H9 (cell line): ENCODE data around the gene PPIF. TPM values are rescaled to one million over a fixed set of nuclear protein-coding genes. Genes with fewer than 3 reads are reported as not detected.

Source experiments
- DNase-seq: peaks from one replicate; pipeline ENCODE4 v3.0.0-alpha.2; 2017
- H2AFZ ChIP-seq: one replicate; pipeline ENCODE4 v1.6.1; 2013; ENCODE audit warnings: mild to moderate bottlenecking, low read length, control low read depth, moderate library complexity
- H2AK5ac ChIP-seq: 2 replicates; pipeline ENCODE4 v1.6.1; 2013; ENCODE audit warnings: low read length, control low read depth, mixed read lengths; ENCODE audit not compliant: insufficient read length
- H2BK120ac ChIP-seq: one replicate; pipeline ENCODE4 v1.6.1; 2013; ENCODE audit warnings: low read depth, mild to moderate bottlenecking, low read length, control low read depth, inconsistent platforms; ENCODE audit not compliant: poor library complexity, severe bottlenecking
- H2BK12ac ChIP-seq: 2 replicates; pipeline ENCODE4 v1.6.1; 2013; ENCODE audit warnings: low read length, control low read depth, mixed read lengths, low read depth; ENCODE audit not compliant: insufficient read length
- H2BK15ac ChIP-seq: 2 replicates; pipeline ENCODE4 v1.6.1; 2013; ENCODE audit warnings: low read depth, low read length, control low read depth
- H2BK20ac ChIP-seq: one replicate; pipeline ENCODE4 v1.6.1; 2013; ENCODE audit warnings: low read depth, mild to moderate bottlenecking, low read length, control low read depth, inconsistent platforms; ENCODE audit not compliant: poor library complexity, severe bottlenecking
- H2BK5ac ChIP-seq: 2 replicates; pipeline ENCODE4 v1.6.1; 2013; ENCODE audit warnings: low read length, control low read depth, mixed read lengths; ENCODE audit not compliant: insufficient read length
- H3K14ac ChIP-seq: 2 replicates; pipeline ENCODE4 v1.6.1; 2013; ENCODE audit warnings: low read length, control low read depth; ENCODE audit not compliant: insufficient read depth
- H3K18ac ChIP-seq: 2 replicates; pipeline ENCODE4 v1.6.1; 2013; ENCODE audit warnings: low read depth, mild to moderate bottlenecking, mixed read lengths, low read length, control low read depth; ENCODE audit not compliant: insufficient read length
- H3K23ac ChIP-seq: 2 replicates; pipeline ENCODE4 v1.6.1; 2013; ENCODE audit warnings: low read length, control low read depth, mixed read lengths, low read depth; ENCODE audit not compliant: insufficient read length
- H3K23me2 ChIP-seq: 2 replicates; pipeline ENCODE4 v1.6.1; 2013; ENCODE audit warnings: low read depth, mild to moderate bottlenecking, mixed read lengths, low read length, control low read depth; ENCODE audit not compliant: insufficient read length, poor library complexity, severe bottlenecking
- H3K27ac ChIP-seq: 2 replicates; pipeline ENCODE4 v1.5.1; 2013; ENCODE audit warnings: low read length, control low read depth, mixed read lengths, low read depth; ENCODE audit not compliant: insufficient read length
- H3K27me3 ChIP-seq: 2 replicates; pipeline ENCODE4 v1.6.1; 2013; ENCODE audit warnings: low read length, control low read depth, inconsistent platforms; ENCODE audit not compliant: insufficient read depth
- H3K4ac ChIP-seq: 2 replicates; pipeline ENCODE4 v1.6.1; 2013; ENCODE audit warnings: low read depth, mild to moderate bottlenecking, control low read depth, inconsistent platforms, low read length, moderate library complexity
- H3K4me1 ChIP-seq: 2 replicates; pipeline ENCODE4 v1.6.1; 2013; ENCODE audit warnings: low read length, control low read depth, inconsistent platforms; ENCODE audit not compliant: insufficient read depth
- H3K4me2 ChIP-seq: 2 replicates; pipeline ENCODE4 v1.6.1; 2013; ENCODE audit warnings: low read length, control low read depth, mixed read lengths; ENCODE audit not compliant: insufficient read length, insufficient read depth
- H3K56ac ChIP-seq: 2 replicates; pipeline ENCODE4 v1.6.1; 2013; ENCODE audit warnings: low read depth, mild to moderate bottlenecking, mixed read lengths, low read length, control low read depth; ENCODE audit not compliant: insufficient read length
- H3K79me1 ChIP-seq: 2 replicates; pipeline ENCODE4 v1.6.1; 2013; ENCODE audit warnings: low read depth, mild to moderate bottlenecking, moderate library complexity, low read length, control low read depth, inconsistent platforms; ENCODE audit not compliant: insufficient read depth, poor library complexity, severe bottlenecking
- H3K79me2 ChIP-seq: 2 replicates; pipeline ENCODE4 v1.6.1; 2013; ENCODE audit warnings: low read length, control low read depth, inconsistent platforms; ENCODE audit not compliant: insufficient read depth
- H3K9ac ChIP-seq: 2 replicates; pipeline ENCODE4 v1.6.1; 2013; ENCODE audit warnings: low read length, control low read depth, mixed read lengths; ENCODE audit not compliant: insufficient read length; ENCODE audit errors: extremely low read depth
- H3K9me3 ChIP-seq: one replicate; pipeline ENCODE4 v1.6.1; 2013; ENCODE audit warnings: low read depth, low read length, inconsistent platforms; ENCODE audit not compliant: control insufficient read depth
- H3T11ph ChIP-seq: one replicate; pipeline ENCODE4 v1.6.1; 2013; ENCODE audit warnings: mild to moderate bottlenecking, low read length, control low read depth, inconsistent platforms
- H4K20me1 ChIP-seq: one replicate; pipeline ENCODE4 v1.6.1; 2013; ENCODE audit not compliant: control insufficient read depth, insufficient read length, insufficient read depth
- H4K5ac ChIP-seq: 2 replicates; pipeline ENCODE4 v1.6.1; 2013; ENCODE audit warnings: low read depth, mild to moderate bottlenecking, mixed read lengths, low read length, control low read depth; ENCODE audit not compliant: insufficient read length
- H4K8ac ChIP-seq: replicated peaks from 2 replicates; pipeline ENCODE4 v1.6.1; 2013; ENCODE audit warnings: low read length, control low read depth, mixed read lengths, low read depth; ENCODE audit not compliant: insufficient read length
- H4K91ac ChIP-seq: 2 replicates; pipeline ENCODE4 v1.6.1; 2013; ENCODE audit warnings: low read depth, mild to moderate bottlenecking, moderate library complexity, mixed read lengths, low read length, control low read depth; ENCODE audit not compliant: insufficient read length
- H3K27ac Mint-ChIP-seq, 3 experiments: 2 replicates in 2 of 3; 3 replicates in 1 of 3; pipeline ENCODE4 v1.8.0; 2020 to 2021; ENCODE audit warnings: mixed read lengths in 3 of 3, mild to moderate bottlenecking in 1 of 3, moderate library complexity in 1 of 3
- H3K27me3 Mint-ChIP-seq: 2 replicates; pipeline ENCODE4 v1.8.0; 2021; ENCODE audit warnings: low read depth, mild to moderate bottlenecking, moderate library complexity, mixed read lengths
- H3K36me3 Mint-ChIP-seq, 3 experiments: 2 replicates in 2 of 3; 3 replicates in 1 of 3; pipeline ENCODE4 v1.8.0; 2020 to 2021; ENCODE audit warnings: low read depth in 3 of 3, mixed read lengths in 3 of 3; ENCODE audit not compliant: insufficient read depth in 1 of 3
- H3K4me1 Mint-ChIP-seq, 2 experiments: 2 replicates each; pipeline ENCODE4 v1.8.0; 2020; ENCODE audit warnings: mixed read lengths in 2 of 2
- H3K4me3 Mint-ChIP-seq, 2 experiments: 2 replicates in 1 of 2; 3 replicates in 1 of 2; pipeline ENCODE4 v1.8.0; 2020 to 2021; ENCODE audit warnings: mild to moderate bottlenecking in 2 of 2, mixed read lengths in 2 of 2, moderate library complexity in 1 of 2
- H3K9me3 Mint-ChIP-seq, 2 experiments: 2 replicates in 1 of 2; 3 replicates in 1 of 2; pipeline ENCODE4 v1.8.0; 2020; ENCODE audit warnings: mild to moderate bottlenecking in 2 of 2, mixed read lengths in 2 of 2, moderate library complexity in 1 of 2
- CTCF ChIP-seq: fragments of 200-600 bp; sonication (generic); conservative IDR thresholded peaks from 3 replicates; pipeline ENCODE4 v1.8.0; 2021; ENCODE audit warnings: antibody characterized with exemption, mild to moderate bottlenecking
- WGBS: extraction: QIAGEN DNeasy Blood & Tissue Kit; methylation state at CpG from one replicate; pipeline ENCODE4 v1.1.7; 2013; ENCODE audit warnings: missing lambda C conversion rate, low lambda C conversion rate, mixed read lengths; ENCODE audit not compliant: insufficient read length; ENCODE audit errors: extremely low coverage; 5-methylcytosine and 5-hydroxymethylcytosine counted together
- total RNA-seq: library from RNA; stranded (reverse); gene quantifications from 2 replicates; pipeline ENCODE4 v1.2.1, GENCODE V29; 2021

The PPIF gene
- total RNA-seq, 1 experiment from 2014 or later, result 79.7 TPM

- Histone ChIP-seq H2BK12ac (no peak overlapping the region), H3K56ac (no peak overlapping the region), H3T11ph (no peak overlapping the region), H4K20me1 (no peaks in the 10 kb centered on the region), H3K4ac (no peak overlapping the region), H3K9ac (no peak overlapping the region), H2BK120ac (no peak overlapping the region), H3K79me1 (no peaks in the 10 kb centered on the region), H3K18ac (no peak overlapping the region), H3K23me2 (no peaks in the 10 kb centered on the region), H3K23ac (no peak overlapping the region), H3K79me2 (no peaks in the 10 kb centered on the region), H3K27ac (no peak overlapping the region), H2BK15ac (no peak overlapping the region), H3K4me1 (no peaks in the 10 kb centered on the region), H3K27me3 (no peaks in the 10 kb centered on the region), H3K14ac (no peak overlapping the region), H2AK5ac (no peak overlapping the region), H2BK5ac (no peak overlapping the region), H2BK20ac (no peak overlapping the region), H4K5ac (no peak overlapping the region), H4K8ac (no peak overlapping the region), H4K91ac (no peak overlapping the region), H3K9me3 (no peaks in the 10 kb centered on the region), H3K4me2 (no peak overlapping the region), H2AFZ (no peak overlapping the region)
- Mint-ChIP-seq H3K36me3 (peaks cover 0 to 3% (median 0%) of the 10 kb centered on the region in 3 experiments; a peak in 2 of 7 replicates), H3K27ac (no peak overlapping the region), H3K27me3 (peaks cover 31% of the 10 kb centered on the region), H3K4me1 (peaks cover 13% of the 10 kb centered on the region in 2 experiments), H3K9me3 (peaks cover 5 to 6% of the 10 kb centered on the region in 2 experiments; a peak in 4 of 5 replicates), H3K4me3 (no peak overlapping the region)
- WGBS, result no CpG with 5 or more reads among the region's 3 CpGs
- TF ChIP-seq CTCF, result no peak
- no peak for DNase-seq
These were observed 8.0 kb upstream of the PPIF start for GRCh38 chr10:79339266-79339665.
